Ishikawa (cell line): Measurements from ENCODE around the gene BTBD16.

Experiments
- CEBPB ChIP-seq: IDR thresholded peaks from 2 replicates; pipeline ENCODE4 v1.6.1; 2012
- EGR1 ChIP-seq: IDR thresholded peaks from 2 replicates; pipeline ENCODE4 v1.6.1; 2012
- EP300 ChIP-seq: IDR thresholded peaks from 2 replicates; pipeline ENCODE4 v1.6.1; 2012; ENCODE audit warnings: borderline replicate concordance
- MAX ChIP-seq: IDR thresholded peaks from 2 replicates; pipeline ENCODE4 v1.6.1; 2012
- REST ChIP-seq: IDR thresholded peaks from 2 replicates; pipeline ENCODE4 v1.6.1; 2012; ENCODE audit warnings: low read depth, mild to moderate bottlenecking
- TAF1 ChIP-seq: IDR thresholded peaks from 2 replicates; pipeline ENCODE4 v1.6.1; 2012; ENCODE audit warnings: low read depth, mild to moderate bottlenecking
- TCF12 ChIP-seq: IDR thresholded peaks from 2 replicates; pipeline ENCODE4 v1.6.1; 2012; ENCODE audit warnings: low read depth
- YY1 ChIP-seq: IDR thresholded peaks from 2 replicates; pipeline ENCODE4 v1.6.1; 2012; ENCODE audit warnings: low read depth

- no peak for TF ChIP-seq EGR1
- TF ChIP-seq TAF1 = no peak
- TF ChIP-seq EP300 = no peak
- no peak for TF ChIP-seq YY1
- TF ChIP-seq CEBPB = no peak
- no peak for TF ChIP-seq MAX
- TF ChIP-seq TCF12 = no peak
- TF ChIP-seq REST = no peak
Measured at GRCh38 chr10:122282909-122283308, 11.8 kb downstream of the BTBD16 start.
